ENCODE measurements around the gene UBA3. TPM values are rescaled to one million over a fixed set of nuclear protein-coding genes. Genes with fewer than 3 reads are reported as not detected.

Gene UBA3
- total and polyA plus RNA-seq, 10 of the 15 experiments (the other 5 are each of a cell fraction or from before 2014, with no cell fraction given), result 72.9 to 131 (median 102) TPM

GRCh38 chr3:69079269-69080159, 651 bp downstream of the UBA3 start:
- CTCF ChIA-PET, result no interaction called here
- peaks cover 31% of the 10 kb centered on the region for H3K4me1 ChIP-seq (ENCODE audit: control insufficient read depth, insufficient read depth, low read length)
- POLR2A ChIA-PET, result interaction anchor here (1.9 to 4.2 kb wide), 3 partner anchors 10 to 28 kb away, joined by 5 to 14 read pairs (median 10); partner anchors contain the start of gene TMF1
- no peaks in the 10 kb centered on the region for H3K36me3 ChIP-seq (ENCODE audit: control insufficient read depth in 2 of 2, insufficient read depth in 2 of 2, low read length in 1 of 2)
- under 1% methylated on average over 24 of the region's 29 CpGs for WGBS (ENCODE audit: insufficient coverage, insufficient replicate concordance, low lambda C conversion rate, missing lambda C conversion rate)
- H3K79me2 ChIP-seq (ENCODE audit: control insufficient read depth, insufficient read depth, low read length), result peaks cover 40% of the 10 kb centered on the region
- peak overlapping the region; percentile 64 for H3K4me2 ChIP-seq (ENCODE audit: control insufficient read depth, insufficient read depth)
- ATAC-seq, result peak; percentile 25
- no peak for FAIRE-seq
- peak overlapping the region; percentile 77 for H3K9ac ChIP-seq (ENCODE audit: control insufficient read depth, insufficient read depth, low read length)
- no peaks in the 10 kb centered on the region for H3K27me3 ChIP-seq (replicated peaks in 1 of 2; ENCODE audit: control insufficient read depth in 2 of 2, insufficient read depth in 2 of 2, low read length in 1 of 2)
- peak overlapping the region; percentile 89 for H3K4me3 ChIP-seq
- DNase-seq (ENCODE audit: low read depth, low spot score), result no peak
- BruUV-seq (replicated peaks), result TSS peak; percentile 72
- TF ChIP-seq PML (IDR thresholded peaks at IDR 0.05; ENCODE audit: low read length) (0 out of 2 replicates have a peak, but pooled peaks have one; percentile 3), ZBTB33 (IDR thresholded peaks at IDR 0.05) (no peak), TCF7 (IDR thresholded peaks at IDR 0.05; ENCODE audit: borderline replicate concordance) (0 out of 2 replicates have a peak, but pooled peaks have one; percentile 16), CHD1 (IDR thresholded peaks at IDR 0.05; ENCODE audit: low read depth, low read length) (0 out of 2 replicates have a peak, but pooled peaks have one; percentile 73)
- H4K20me1 ChIP-seq (ENCODE audit: control insufficient read depth, insufficient read depth), result no peaks in the 10 kb centered on the region
- RAD21 ChIA-PET (ENCODE audit: unreplicated experiment), result interaction anchor here (1.0 to 7.2 kb wide), 6 partner anchors 10 to 39 kb away, joined by 3 to 78 read pairs (median 6); no protein-coding TSS in a partner anchor
- SMC1A ChIA-PET (ENCODE audit: uncharacterized antibody, unreplicated experiment), result interaction anchor here (0.7 to 19.6 kb wide), 7 partner anchors 9 to 56 kb away, joined by 3 to 234 read pairs (median 5); partner anchors contain the start of gene TMF1
- no peaks in the 10 kb centered on the region for H3K9me3 ChIP-seq (replicated peaks; ENCODE audit: control insufficient read depth, insufficient read depth, low read length)
- intact Hi-C loops (cut with micrococcal nuclease; ENCODE audit: unreplicated experiment) (loop anchor here (5.0 to 10.0 kb wide), 2 partner anchors 123 to 1425 kb away; partner anchors contain the start of gene SUCLG2), in situ Hi-C loops (cut with MboI) (no loop called here)
- H2AFZ ChIP-seq (ENCODE audit: control insufficient read depth, low read depth, low read length), result no peak overlapping the region
- H3K27ac ChIP-seq (ENCODE audit: control insufficient read depth, insufficient read depth), result peak overlapping the region; percentile 51
